GM12878 (cell line): ENCODE measurements around the gene DDX21. TPM values are rescaled to one million over a fixed set of nuclear protein-coding genes. Genes with fewer than 3 reads are reported as not detected.

Source experiments
- CBX3 ChIP-seq: fragments of 200-600 bp; sonication (generic); IDR thresholded peaks from 2 replicates; pipeline ENCODE4 v1.6.1; 2016; ENCODE audit warnings: low read depth, borderline replicate concordance
- CBX5 ChIP-seq: sonication (generic); IDR thresholded peaks from 2 replicates; pipeline ENCODE4 v1.6.1; 2016; ENCODE audit warnings: low read depth, moderate library complexity, mild to moderate bottlenecking, inconsistent platforms
- CREB1 ChIP-seq: IDR thresholded peaks from 2 replicates; pipeline ENCODE4 v1.6.1; 2012; ENCODE audit warnings: low read depth, mild to moderate bottlenecking, inconsistent platforms
- EGR1 ChIP-seq, 2 experiments: IDR thresholded peaks; 1 replicate in 1 of 2; 2 replicates in 1 of 2; pipeline ENCODE4 v1.6.1; 2011 to 2012; ENCODE audit warnings: low read depth in 2 of 2, low read length in 2 of 2, borderline replicate concordance in 1 of 2, mild to moderate bottlenecking in 1 of 2, moderate library complexity in 1 of 2
- GABPA ChIP-seq: IDR thresholded peaks from 2 replicates; pipeline ENCODE4 v1.6.1; 2014; ENCODE audit warnings: antibody characterized with exemption, low read depth, mild to moderate bottlenecking, inconsistent platforms
- GATAD2B ChIP-seq: fragments of 450-650 bp; conservative IDR thresholded peaks from 2 replicates; pipeline ENCODE4 v1.6.1; 2017; ENCODE audit warnings: low read depth, mild to moderate bottlenecking, moderate library complexity
- KLF5 ChIP-seq: fragments of 450-650 bp; IDR thresholded peaks from 2 replicates; pipeline ENCODE4 v1.6.1; 2014; ENCODE audit warnings: mild to moderate bottlenecking; ENCODE audit not compliant: partially characterized antibody
- NFYA ChIP-seq: IDR thresholded peaks from 2 replicates; pipeline ENCODE4 v1.6.1; 2011; ENCODE audit warnings: low read depth, mild to moderate bottlenecking, low read length, improper control_type of control experiment, borderline replicate concordance
- NR2C2 ChIP-seq: IDR thresholded peaks from 2 replicates; pipeline ENCODE4 v1.6.1; 2011; ENCODE audit warnings: borderline replicate concordance, low read depth; ENCODE audit not compliant: control insufficient read depth, insufficient read length
- POLR2A ChIP-seq: IDR thresholded peaks from 2 replicates; pipeline ENCODE4 v1.6.1; 2011; ENCODE audit warnings: low read depth, mild to moderate bottlenecking, low read length
- POLR2AphosphoS5 ChIP-seq: IDR thresholded peaks from 2 replicates; pipeline ENCODE4 v1.6.1; 2011; ENCODE audit warnings: mild to moderate bottlenecking, low read length, inconsistent platforms
- POU2F2 ChIP-seq: IDR thresholded peaks from 3 replicates; pipeline ENCODE4 v1.6.1; 2011; ENCODE audit warnings: low read depth, mild to moderate bottlenecking, low read length, borderline replicate concordance
- RB1 ChIP-seq: fragments of 450-650 bp; formaldehyde crosslinking; IDR thresholded peaks from 2 replicates; pipeline ENCODE4 v1.6.1; 2017; ENCODE audit warnings: mild to moderate bottlenecking, borderline replicate concordance
- RCOR1 ChIP-seq: conservative IDR thresholded peaks from 2 replicates; pipeline ENCODE4 v1.6.1; 2012; ENCODE audit warnings: low read depth, low read length, improper control_type of control experiment
- SMARCA5 ChIP-seq: fragments of 450-650 bp; IDR thresholded peaks from 2 replicates; pipeline ENCODE4 v1.6.1; 2017; ENCODE audit warnings: mild to moderate bottlenecking
- SRF ChIP-seq, 2 experiments: IDR thresholded peaks; 2 replicates each; pipeline ENCODE4 v1.6.1; 2011; ENCODE audit warnings: low read depth in 2 of 2, low read length in 2 of 2, mild to moderate bottlenecking in 1 of 2, moderate library complexity in 1 of 2
- STAT1 ChIP-seq: fragments of 450-650 bp; conservative IDR thresholded peaks from 2 replicates; pipeline ENCODE4 v1.6.1; 2014; ENCODE audit warnings: antibody characterized with exemption, mild to moderate bottlenecking
- TAF1 ChIP-seq: IDR thresholded peaks from 2 replicates; pipeline ENCODE4 v1.6.1; 2011; ENCODE audit warnings: mild to moderate bottlenecking, low read depth, low read length, borderline replicate concordance
- ZBED1 ChIP-seq: IDR thresholded peaks from 2 replicates; pipeline ENCODE4 v1.6.1; 2016; ENCODE audit warnings: borderline replicate concordance
- ZNF24 ChIP-seq: fragments of 450-650 bp; IDR thresholded peaks from 2 replicates; pipeline ENCODE4 v1.6.1; 2017; ENCODE audit warnings: antibody characterized with exemption, mild to moderate bottlenecking
- ZNF274 ChIP-seq: IDR thresholded peaks from one replicate; pipeline ENCODE4 v1.8.0; 2011; ENCODE audit not compliant: insufficient read length, insufficient read depth
- polyA plus RNA-seq, 11 experiments: library from polyadenylated mRNA; depleted of rRNA in 4 of 11; unstranded in 6 of 11; stranded (reverse) in 5 of 11; fragments of >200 nt; fragmentation: Nextera tagmentation in 4 of 11; fragmentation: Illumina TruSeq in 1 of 11; extraction: Ambion mirVana in 4 of 11; extraction: Trizol in 1 of 11; gene quantifications; 1 replicate in 1 of 11; 2 replicates in 10 of 11; pipeline versions ENCODE4 v1.2.1 to v1.2.3, GENCODE V29; 2011 to 2016; ENCODE audit warnings: inconsistent platforms in 2 of 11, missing spikeins in 2 of 11, low read depth in 1 of 11
- total RNA-seq, 4 experiments: library from RNA; depleted of rRNA in 3 of 4; stranded (reverse); fragments of >200 nt in 3 of 4; fragmentation: Illumina TruSeq in 1 of 4; extraction: Trizol in 1 of 4; gene quantifications; 2 replicates each; pipeline versions ENCODE4 v1.2.1 to v1.2.3, GENCODE V29; 2013 to 2021
- TF ChIP-seq, protein P1 (sequence below): fragments of 450-650 bp; IDR thresholded peaks from 2 replicates; pipeline ENCODE4 v1.6.1; 2018; ENCODE audit warnings: borderline replicate concordance, mild to moderate bottlenecking; ENCODE audit not compliant: partially characterized antibody
- TF ChIP-seq, protein P2 (sequence below), 3 experiments: IDR thresholded peaks in 2 of 3; conservative IDR thresholded peaks in 1 of 3; 2 replicates each; pipeline ENCODE4 v1.5.1; 2011; ENCODE audit warnings: low read depth in 3 of 3, low read length in 3 of 3, mild to moderate bottlenecking in 3 of 3, control low read depth in 2 of 3, moderate library complexity in 2 of 3, inconsistent platforms in 1 of 3, mixed read lengths in 1 of 3; ENCODE audit not compliant: control insufficient read depth in 2 of 3, insufficient read depth in 1 of 3; ENCODE audit errors: extremely low read depth in 1 of 3
- TF ChIP-seq, protein P3 (sequence below): IDR thresholded peaks from 2 replicates; pipeline ENCODE4 v1.6.1; 2011; ENCODE audit warnings: low read depth, mild to moderate bottlenecking, low read length, moderate library complexity, borderline replicate concordance; ENCODE audit errors: extremely low read depth
- TF ChIP-seq, protein P4 (sequence below): fragments of 150-350 bp; IDR thresholded peaks from 2 replicates; pipeline ENCODE4 v1.6.1; 2014; ENCODE audit warnings: mild to moderate bottlenecking, low read depth, low read length

Gene DDX21
- total and polyA plus RNA-seq, 10 of the 15 experiments (the other 5 are each of a cell fraction or from before 2014, with no cell fraction given) = 41.1 to 182 (median 116) TPM

DNA sequence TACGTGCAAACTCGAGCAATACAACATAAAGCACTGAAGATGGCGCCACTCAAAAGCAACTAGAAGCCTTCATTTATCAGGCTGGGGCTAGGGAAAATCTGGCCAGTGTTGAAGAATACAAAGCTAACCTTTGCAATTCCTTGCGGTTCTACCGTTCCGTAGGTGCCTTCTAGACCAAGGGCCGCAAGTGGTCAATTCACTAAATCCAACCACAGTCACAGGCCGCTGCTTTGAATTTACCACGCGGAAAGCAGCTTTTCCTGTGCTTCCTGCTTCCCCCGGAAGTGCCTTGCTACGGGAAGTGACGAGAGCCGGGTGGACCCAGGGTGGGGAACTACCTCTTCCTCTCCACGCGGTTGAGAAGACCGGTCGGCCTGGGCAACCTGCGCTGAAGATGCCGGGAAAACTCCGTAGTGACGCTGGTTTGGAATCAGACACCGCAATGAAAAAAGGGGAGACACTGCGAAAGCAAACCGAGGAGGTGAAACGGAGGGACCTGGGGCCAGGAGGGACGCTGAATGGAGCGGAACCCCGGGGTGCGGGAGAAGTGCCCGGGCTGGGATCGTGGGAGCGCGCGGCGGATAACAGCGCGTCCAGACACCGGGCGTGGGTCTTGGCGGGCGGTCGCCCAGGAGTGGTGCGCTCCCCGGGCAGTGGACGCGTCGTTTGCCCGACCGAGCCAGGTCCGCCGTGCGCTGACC, at the start of gene DDX21 (continued):
- TF ChIP-seq, protein P1, sequence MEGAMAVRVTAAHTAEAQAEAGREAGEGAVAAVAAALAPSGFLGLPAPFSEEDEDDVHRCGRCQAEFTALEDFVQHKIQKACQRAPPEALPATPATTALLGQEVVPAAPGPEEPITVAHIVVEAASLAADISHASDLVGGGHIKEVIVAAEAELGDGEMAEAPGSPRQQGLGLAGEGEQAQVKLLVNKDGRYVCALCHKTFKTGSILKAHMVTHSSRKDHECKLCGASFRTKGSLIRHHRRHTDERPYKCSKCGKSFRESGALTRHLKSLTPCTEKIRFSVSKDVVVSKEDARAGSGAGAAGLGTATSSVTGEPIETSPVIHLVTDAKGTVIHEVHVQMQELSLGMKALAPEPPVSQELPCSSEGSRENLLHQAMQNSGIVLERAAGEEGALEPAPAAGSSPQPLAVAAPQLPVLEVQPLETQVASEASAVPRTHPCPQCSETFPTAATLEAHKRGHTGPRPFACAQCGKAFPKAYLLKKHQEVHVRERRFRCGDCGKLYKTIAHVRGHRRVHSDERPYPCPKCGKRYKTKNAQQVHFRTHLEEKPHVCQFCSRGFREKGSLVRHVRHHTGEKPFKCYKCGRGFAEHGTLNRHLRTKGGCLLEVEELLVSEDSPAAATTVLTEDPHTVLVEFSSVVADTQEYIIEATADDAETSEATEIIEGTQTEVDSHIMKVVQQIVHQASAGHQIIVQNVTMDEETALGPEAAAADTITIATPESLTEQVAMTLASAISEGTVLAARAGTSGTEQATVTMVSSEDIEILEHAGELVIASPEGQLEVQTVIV = peak; percentile 89
- TF ChIP-seq RB1 (no peak), ZNF274 (no peak), POU2F2 (peak; percentile 82; the same call in 2 of the 3 replicates), POLR2AphosphoS5 (peak; percentile 96), CREB1 (peak; percentile 94), TAF1 (peak; percentile 80; the same call in 1 of the 2 replicates), ZBED1 (peak; percentile 53; the same call in 1 of the 2 replicates), POLR2A (peak; percentile 94), EGR1 (IDR thresholded peaks at IDR 0.05; ENCODE audit: borderline replicate concordance in 1 of 2, low read depth in 2 of 2, low read length in 2 of 2) (peak in 1 of 2 experiments; percentile 56; a peak in 1 of 3 replicates), ZNF24 (no peak), STAT1 (no peak), SMARCA5 (peak; percentile 63; the same call in 1 of the 2 replicates), GATAD2B (peak; percentile 54; the same call in 1 of the 2 replicates), NR2C2 (no peak), SRF (IDR thresholded peaks at IDR 0.05; ENCODE audit: low read depth in 2 of 2, low read length in 2 of 2) (0 out of 4 replicates have a peak, but pooled peaks of 1 of the 2 experiments have one; percentile 9), NFYA (no peak), GABPA (peak; percentile 98), KLF5 (no peak), CBX3 (no peak), CBX5 (peak; percentile 77; the same call in 1 of the 2 replicates), RCOR1 (no peak)
- TF ChIP-seq, protein P2, sequence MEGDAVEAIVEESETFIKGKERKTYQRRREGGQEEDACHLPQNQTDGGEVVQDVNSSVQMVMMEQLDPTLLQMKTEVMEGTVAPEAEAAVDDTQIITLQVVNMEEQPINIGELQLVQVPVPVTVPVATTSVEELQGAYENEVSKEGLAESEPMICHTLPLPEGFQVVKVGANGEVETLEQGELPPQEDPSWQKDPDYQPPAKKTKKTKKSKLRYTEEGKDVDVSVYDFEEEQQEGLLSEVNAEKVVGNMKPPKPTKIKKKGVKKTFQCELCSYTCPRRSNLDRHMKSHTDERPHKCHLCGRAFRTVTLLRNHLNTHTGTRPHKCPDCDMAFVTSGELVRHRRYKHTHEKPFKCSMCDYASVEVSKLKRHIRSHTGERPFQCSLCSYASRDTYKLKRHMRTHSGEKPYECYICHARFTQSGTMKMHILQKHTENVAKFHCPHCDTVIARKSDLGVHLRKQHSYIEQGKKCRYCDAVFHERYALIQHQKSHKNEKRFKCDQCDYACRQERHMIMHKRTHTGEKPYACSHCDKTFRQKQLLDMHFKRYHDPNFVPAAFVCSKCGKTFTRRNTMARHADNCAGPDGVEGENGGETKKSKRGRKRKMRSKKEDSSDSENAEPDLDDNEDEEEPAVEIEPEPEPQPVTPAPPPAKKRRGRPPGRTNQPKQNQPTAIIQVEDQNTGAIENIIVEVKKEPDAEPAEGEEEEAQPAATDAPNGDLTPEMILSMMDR (IDR thresholded peaks at IDR 0.05 in 2 of 3, conservative IDR thresholded peaks at IDR 0.05 in 1 of 3; ENCODE audit: control insufficient read depth in 2 of 3, extremely low read depth in 1 of 3, insufficient read depth in 1 of 3, low read depth in 3 of 3, low read length in 3 of 3) = peak; percentile 66 to 77 (median 69)
- TF ChIP-seq, protein P3, sequence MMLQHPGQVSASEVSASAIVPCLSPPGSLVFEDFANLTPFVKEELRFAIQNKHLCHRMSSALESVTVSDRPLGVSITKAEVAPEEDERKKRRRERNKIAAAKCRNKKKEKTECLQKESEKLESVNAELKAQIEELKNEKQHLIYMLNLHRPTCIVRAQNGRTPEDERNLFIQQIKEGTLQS = no peak
- TF ChIP-seq, protein P4, sequence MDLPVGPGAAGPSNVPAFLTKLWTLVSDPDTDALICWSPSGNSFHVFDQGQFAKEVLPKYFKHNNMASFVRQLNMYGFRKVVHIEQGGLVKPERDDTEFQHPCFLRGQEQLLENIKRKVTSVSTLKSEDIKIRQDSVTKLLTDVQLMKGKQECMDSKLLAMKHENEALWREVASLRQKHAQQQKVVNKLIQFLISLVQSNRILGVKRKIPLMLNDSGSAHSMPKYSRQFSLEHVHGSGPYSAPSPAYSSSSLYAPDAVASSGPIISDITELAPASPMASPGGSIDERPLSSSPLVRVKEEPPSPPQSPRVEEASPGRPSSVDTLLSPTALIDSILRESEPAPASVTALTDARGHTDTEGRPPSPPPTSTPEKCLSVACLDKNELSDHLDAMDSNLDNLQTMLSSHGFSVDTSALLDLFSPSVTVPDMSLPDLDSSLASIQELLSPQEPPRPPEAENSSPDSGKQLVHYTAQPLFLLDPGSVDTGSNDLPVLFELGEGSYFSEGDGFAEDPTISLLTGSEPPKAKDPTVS = no peak
